ENCODE data around the gene FAM89B. TPM values are rescaled to one million over a fixed set of nuclear protein-coding genes. Genes with fewer than 3 reads are reported as not detected.
A peak's percentile ranks its signal among the peaks of the same experiment; 100 is the strongest.

The FAM89B gene
- total RNA-seq, 1 donor from 2014 or later, result 62.4 TPM

- intact Hi-C loops (cut with DNase I), result no loop called here
- DNase-seq (ENCODE audit: extremely low spot score in 2 of 2), result no peak
- no peaks in the 10 kb centered on the region for H3K27me3 ChIP-seq
- TF ChIP-seq POLR2AphosphoS5 (IDR thresholded peaks at IDR 0.05; ENCODE audit: insufficient read depth in 1 of 2, low read depth in 1 of 2), result no peak
- TF ChIP-seq CTCF (IDR thresholded peaks at IDR 0.05), result no peak
- TF ChIP-seq POLR2A (IDR thresholded peaks at IDR 0.05), result no peak
- H3K4me3 ChIP-seq, result peak overlapping the region; percentile 88 to 98
- H3K36me3 ChIP-seq, result peaks cover 0 to 28% of the 10 kb centered on the region in 2 donors
- no peaks in the 10 kb centered on the region for H3K9me3 ChIP-seq
- H3K27ac ChIP-seq, result peak overlapping the region; percentile 85
- peaks cover 20% of the 10 kb centered on the region for H3K4me1 ChIP-seq
These were observed 46.5 kb upstream of the FAM89B start for GRCh38 chr11:65525546-65526480.

DNA sequence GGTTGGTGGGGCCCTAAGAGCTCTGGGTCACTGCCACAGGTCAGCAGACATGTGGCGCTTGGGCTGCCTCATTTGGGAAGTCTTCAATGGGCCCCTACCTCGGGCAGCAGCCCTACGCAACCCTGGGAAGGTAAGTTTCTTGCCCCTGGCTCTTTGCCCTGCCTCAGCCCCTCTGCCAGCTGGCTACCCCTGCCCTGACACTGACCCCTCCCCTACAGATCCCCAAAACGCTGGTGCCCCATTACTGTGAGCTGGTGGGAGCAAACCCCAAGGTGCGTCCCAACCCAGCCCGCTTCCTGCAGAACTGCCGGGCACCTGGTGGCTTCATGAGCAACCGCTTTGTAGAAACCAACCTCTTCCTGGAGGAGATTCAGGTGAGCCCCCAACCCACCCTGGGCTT lies 45.6 kb upstream of the FAM89B start:
- Histone ChIP-seq H3K27me3 (no peaks in the 10 kb centered on the region), H3K27ac (no peak overlapping the region), H3K36me3 (peaks cover 0 to 38% of the 10 kb centered on the region in 2 donors), H3K4me3 (no peak overlapping the region), H3K9me3 (no peaks in the 10 kb centered on the region), H3K4me1 (peaks cover 20% of the 10 kb centered on the region)
- intact Hi-C loops (cut with DNase I), result no loop called here
- TF ChIP-seq POLR2A (IDR thresholded peaks at IDR 0.05) (no peak), POLR2AphosphoS5 (IDR thresholded peaks at IDR 0.05; ENCODE audit: insufficient read depth in 1 of 2, low read depth in 1 of 2) (no peak), CTCF (IDR thresholded peaks at IDR 0.05) (no peak)
- no peak for DNase-seq (ENCODE audit: extremely low spot score in 2 of 2)

GRCh38 chr11:65528819-65529350 lies 43.5 kb upstream of the FAM89B start:
- no peaks in the 10 kb centered on the region for H3K27me3 ChIP-seq
- peaks cover 18% of the 10 kb centered on the region for H3K4me1 ChIP-seq
- no peak for TF ChIP-seq POLR2A (IDR thresholded peaks at IDR 0.05)
- TF ChIP-seq POLR2AphosphoS5 (IDR thresholded peaks at IDR 0.05; ENCODE audit: insufficient read depth in 1 of 2, low read depth in 1 of 2), result no peak
- TF ChIP-seq CTCF (IDR thresholded peaks at IDR 0.05), result no peak
- intact Hi-C loops (cut with DNase I), result no loop called here
- H3K36me3 ChIP-seq, result peaks cover 0 to 59% of the 10 kb centered on the region in 2 donors
- no peak overlapping the region for H3K4me3 ChIP-seq
- DNase-seq (ENCODE audit: extremely low spot score in 2 of 2), result no peak
- no peaks in the 10 kb centered on the region for H3K9me3 ChIP-seq
- no peak overlapping the region for H3K27ac ChIP-seq

- H3K9me3 ChIP-seq, result no peaks in the 10 kb centered on the region
- no peak overlapping the region for H3K4me3 ChIP-seq
- H3K27ac ChIP-seq, result no peak overlapping the region
- peaks cover 11% of the 10 kb centered on the region for H3K4me1 ChIP-seq
- no peak for TF ChIP-seq POLR2A (IDR thresholded peaks at IDR 0.05)
- TF ChIP-seq CTCF (IDR thresholded peaks at IDR 0.05), result no peak
- no peak for TF ChIP-seq POLR2AphosphoS5 (IDR thresholded peaks at IDR 0.05; ENCODE audit: insufficient read depth in 1 of 2, low read depth in 1 of 2)
- no peak for DNase-seq (ENCODE audit: extremely low spot score in 2 of 2)
- intact Hi-C loops (cut with DNase I), result no loop called here
- peaks cover 0 to 60% of the 10 kb centered on the region in 2 donors for H3K36me3 ChIP-seq
- no peaks in the 10 kb centered on the region for H3K27me3 ChIP-seq
These were observed 42.7 kb upstream of the FAM89B start for GRCh38 chr11:65529475-65530156.

All from vagina (tissue), 2 donors.